NCI-H2029 treated with DMSO at 0.1 percent for 48 hours (cell line): Measurements from ENCODE around the gene UBE2E1.
"Not testable (repeated sequence)": the region's sequence is repeated elsewhere in the genome, so short reads cannot be mapped to it uniquely, and the experiment has no call there.

Source experiments
- DNase-seq: peaks from one replicate; lab custom pipeline; 2025; lab: John Stamatoyannopoulos, UW

Gene UBE2E1

GRCh38 chr3:23880703-23881339 lies 75.1 kb downstream of the UBE2E1 start:
- peak; percentile 55 for DNase-seq

GRCh38 chr3:23881993-23882392 lies 76.2 kb downstream of the UBE2E1 start:
- not testable (repeated sequence) for DNase-seq

- no peak for DNase-seq
These were observed 76.7 kb downstream of the UBE2E1 start for GRCh38 chr3:23882487-23882918.

- no peak for DNase-seq
These were observed 78.7 kb downstream of the UBE2E1 start for GRCh38 chr3:23884481-23884880.

GRCh38 chr3:23885210-23885609 lies 79.5 kb downstream of the UBE2E1 start:
- DNase-seq: no peak

- no peak for DNase-seq
These were observed 80.6 kb downstream of the UBE2E1 start for GRCh38 chr3:23886311-23886710.

- DNase-seq: peak; percentile 23
These were observed 83.0 kb downstream of the UBE2E1 start for GRCh38 chr3:23888617-23889228.

- DNase-seq: no peak
These were observed 83.6 kb downstream of the UBE2E1 start for GRCh38 chr3:23889386-23889785.

GRCh38 chr3:23889950-23890349 lies 84.2 kb downstream of the UBE2E1 start:
- DNase-seq: no peak

GRCh38 chr3:23894254-23895061 lies 88.7 kb downstream of the UBE2E1 start:
- DNase-seq: no peak

- no peak for DNase-seq
These were observed 89.4 kb downstream of the UBE2E1 start for GRCh38 chr3:23895181-23895580.

- no peak for DNase-seq
These were observed 95.0 kb downstream of the UBE2E1 start for GRCh38 chr3:23900744-23901143.

GRCh38 chr3:23904545-23904944 lies 98.8 kb downstream of the UBE2E1 start:
- DNase-seq: no peak

GRCh38 chr3:23909341-23909740 lies 103.6 kb downstream of the UBE2E1 start:
- DNase-seq: no peak

GRCh38 chr3:23911397-23911796 lies 105.6 kb downstream of the UBE2E1 start:
- DNase-seq: no peak

GRCh38 chr3:23912335-23912734 lies 106.6 kb downstream of the UBE2E1 start:
- DNase-seq: not testable (repeated sequence)

- no peak for DNase-seq
These were observed 107.4 kb downstream of the UBE2E1 start for GRCh38 chr3:23913182-23913581.

- no peak for DNase-seq
These were observed 108.4 kb downstream of the UBE2E1 start for GRCh38 chr3:23913873-23914743.

- DNase-seq: no peak
These were observed 109.9 kb downstream of the UBE2E1 start for GRCh38 chr3:23915537-23916108.

- DNase-seq: no peak
These were observed 110.6 kb downstream of the UBE2E1 start for GRCh38 chr3:23916152-23916885.
